D341Med (cell line): ENCODE data around the gene IL17C.

Experiments used
- DNase-seq: peaks from one replicate; pipeline ENCODE4 v3.0.0; 2012; ENCODE audit warnings: low spot score

Gene IL17C

DNA sequence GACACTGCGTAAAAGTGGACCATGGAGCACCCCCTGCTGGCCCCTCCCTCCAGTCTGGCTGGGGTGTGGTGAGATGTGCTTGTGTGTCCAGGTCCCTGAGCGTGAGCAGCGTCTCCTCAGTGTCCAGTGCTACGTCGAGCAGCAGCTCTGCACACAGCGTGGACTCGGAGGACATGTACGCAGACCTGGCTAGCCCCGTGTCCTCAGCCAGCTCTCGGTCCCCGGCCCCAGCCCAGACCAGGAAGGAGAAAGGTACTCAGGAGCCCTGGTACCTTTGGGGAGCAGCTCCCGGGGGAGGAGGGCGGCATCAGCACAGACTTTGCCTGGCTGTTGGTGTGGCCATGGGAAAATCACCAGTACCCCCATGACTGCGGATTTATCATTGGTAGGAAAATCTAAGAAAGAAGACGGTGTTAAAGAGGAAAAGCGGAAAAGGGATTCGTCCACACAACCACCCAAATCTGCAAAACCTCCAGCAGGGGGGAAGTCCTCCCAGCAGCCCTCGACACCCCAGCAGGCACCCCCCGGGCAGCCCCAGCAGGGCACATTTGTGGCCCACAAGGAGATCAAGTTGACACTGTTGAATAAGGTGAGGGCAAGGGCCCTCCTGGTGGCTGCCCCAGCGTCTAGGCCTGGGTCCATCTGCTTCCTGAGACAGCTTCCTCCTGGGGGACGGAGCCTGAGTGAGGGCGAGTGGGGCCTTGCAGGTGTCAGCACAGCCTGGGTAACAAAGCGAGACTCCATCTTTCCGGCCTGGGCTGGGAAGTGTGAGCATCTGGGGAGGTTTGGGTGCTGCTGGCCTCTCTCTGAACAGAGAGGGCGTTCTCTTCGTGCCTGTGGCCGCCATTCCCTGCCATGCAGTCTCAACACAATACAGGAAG, 10.6 kb upstream of the IL17C start:
- no peak for DNase-seq

DNA sequence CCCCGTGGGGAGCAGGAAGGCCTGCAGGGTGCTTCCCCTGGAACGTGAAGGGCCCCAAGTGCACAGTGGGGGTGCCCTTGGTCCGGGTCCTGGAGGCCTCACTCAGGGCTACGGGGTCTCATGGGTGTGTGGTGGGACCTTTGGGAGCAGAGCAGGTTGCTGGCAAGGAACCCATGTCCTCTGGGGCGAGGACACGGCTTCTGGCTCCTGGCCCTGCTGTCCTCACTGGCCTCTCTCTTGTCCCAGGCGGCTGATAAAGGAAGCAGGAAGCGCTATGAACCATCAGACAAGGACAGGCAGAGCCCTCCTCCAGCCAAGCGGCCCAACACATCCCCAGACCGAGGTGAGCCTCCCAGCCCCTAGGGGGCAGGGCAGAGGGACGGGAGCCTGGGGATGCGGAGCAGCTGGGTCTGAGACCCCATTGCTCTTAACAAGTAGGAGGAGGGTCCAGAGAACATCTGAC, 9.8 kb upstream of the IL17C start:
- DNase-seq, result peak; percentile 75

DNA sequence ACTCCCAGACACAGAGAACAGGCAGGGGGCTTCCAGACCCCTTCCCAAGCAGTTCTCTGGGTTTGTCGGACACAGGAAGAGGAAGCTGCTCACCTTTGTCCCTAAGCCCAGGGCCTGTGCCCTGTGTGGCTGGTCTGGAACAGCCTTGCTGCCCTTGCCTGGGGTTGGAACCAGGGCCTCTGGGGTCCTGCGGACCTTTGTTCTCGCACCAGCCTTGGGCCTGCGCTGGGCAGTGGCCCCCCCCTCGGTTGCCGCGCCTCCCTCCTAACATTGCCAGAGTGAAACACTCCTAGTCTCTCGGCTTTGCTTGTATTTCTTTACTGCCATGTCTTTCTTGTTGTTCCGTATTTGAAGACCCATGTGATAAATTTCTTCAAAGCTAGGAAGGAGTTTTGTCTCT, 8.5 kb upstream of the IL17C start:
- DNase-seq, result no peak

DNA sequence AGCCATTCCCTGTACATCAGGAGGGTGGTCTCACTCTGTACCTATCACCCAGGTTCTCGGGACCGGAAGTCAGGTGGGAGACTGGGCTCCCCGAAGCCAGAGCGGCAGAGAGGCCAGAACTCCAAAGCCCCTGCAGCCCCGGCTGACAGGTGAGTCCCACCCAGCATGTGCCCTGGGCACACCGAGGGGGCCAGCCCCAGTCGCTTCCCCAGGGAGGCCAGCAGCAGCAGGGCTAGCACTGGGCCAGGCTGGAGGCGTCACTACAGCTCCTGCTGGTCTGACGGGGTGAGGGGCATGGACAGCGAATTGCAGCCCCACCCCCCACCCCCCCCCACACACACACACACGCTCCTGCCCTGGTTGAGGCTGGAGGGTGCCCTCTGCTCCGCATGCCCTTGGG, 7.9 kb upstream of the IL17C start:
- DNase-seq, result no peak

GRCh38 chr16:88630941-88631340, 7.4 kb upstream of the IL17C start:
- no peak for DNase-seq

DNA sequence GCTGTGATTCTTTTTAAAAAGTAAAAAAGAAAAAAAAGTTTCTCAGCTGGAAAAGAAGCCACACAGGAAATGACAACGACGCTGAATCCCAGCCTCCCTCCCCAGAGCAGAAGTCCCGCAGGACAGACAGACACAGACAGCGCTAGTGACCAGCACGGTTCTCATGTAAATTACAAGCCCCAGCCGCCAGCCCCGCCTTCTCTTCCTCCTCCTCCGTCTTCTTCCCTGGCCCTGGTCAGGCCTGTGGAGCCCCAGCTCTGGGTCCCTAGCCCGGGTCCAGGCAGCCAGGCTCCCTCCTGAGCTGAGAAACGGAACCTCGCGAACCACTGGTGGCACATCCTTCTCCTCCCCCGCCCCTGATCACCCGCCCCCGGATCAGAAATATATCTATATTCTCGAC, 7.0 kb upstream of the IL17C start:
- no peak for DNase-seq

DNA sequence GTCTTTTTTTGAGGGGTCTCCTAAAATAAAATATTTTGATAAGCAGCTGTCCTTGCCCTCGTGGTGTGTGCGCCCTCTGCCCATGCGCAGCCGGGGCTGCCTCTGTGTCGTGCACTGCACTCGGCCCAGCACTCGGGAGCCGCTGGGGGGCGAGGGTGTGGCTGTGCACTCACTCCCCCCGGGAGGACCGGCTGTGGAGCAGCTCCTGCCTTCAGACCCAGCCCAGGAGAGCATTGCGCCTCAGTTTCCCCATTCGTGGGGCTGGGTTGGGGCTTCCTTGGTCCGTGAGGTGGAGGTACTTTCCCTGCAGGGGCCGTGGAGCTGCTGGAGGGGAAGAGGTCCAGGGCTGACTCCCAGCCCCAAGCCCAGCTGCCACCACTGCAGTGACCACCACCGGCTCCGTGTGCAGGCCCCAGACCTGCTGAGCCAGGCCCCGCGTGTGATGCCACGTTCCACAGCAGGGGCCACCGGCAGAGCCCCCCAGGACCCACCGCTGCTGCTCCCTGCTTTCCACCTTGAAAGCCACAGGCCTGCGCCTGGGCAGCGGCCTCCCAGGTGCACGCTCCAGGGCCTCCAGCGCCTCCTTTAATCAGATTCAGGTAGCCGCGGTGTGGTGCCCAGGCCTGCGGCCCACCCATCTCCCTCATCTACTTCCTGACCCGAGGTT, 6.3 kb upstream of the IL17C start:
- DNase-seq, result no peak

GRCh38 chr16:88632587-88632930, 5.8 kb upstream of the IL17C start:
- no peak for DNase-seq

DNA sequence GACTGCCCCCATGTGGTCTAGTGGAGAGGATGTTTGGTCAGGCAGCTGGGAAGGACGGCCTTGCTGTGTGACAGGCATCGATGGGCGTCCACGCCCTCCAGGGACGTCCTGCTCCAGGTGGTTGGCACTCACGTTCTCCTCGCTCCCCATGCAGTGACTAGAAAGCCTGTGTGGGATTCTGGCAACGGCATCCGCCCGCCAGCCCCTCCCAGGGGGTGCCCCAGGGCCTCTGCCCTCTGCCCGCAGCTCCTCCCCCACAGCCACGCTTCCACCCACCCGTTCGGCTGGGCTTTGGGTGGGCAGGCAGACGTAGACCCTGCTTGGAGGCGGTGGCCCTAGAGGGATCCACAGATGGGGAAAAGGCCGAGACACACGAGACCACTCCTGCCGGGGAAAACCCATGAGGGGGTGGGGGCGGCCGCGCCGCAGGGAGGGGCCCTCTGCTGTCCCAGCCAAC, 4.7 kb upstream of the IL17C start:
- DNase-seq, result no peak

- DNase-seq, result no peak
Measured at GRCh38 chr16:88634141-88634993, 4.0 kb upstream of the IL17C start.

DNA sequence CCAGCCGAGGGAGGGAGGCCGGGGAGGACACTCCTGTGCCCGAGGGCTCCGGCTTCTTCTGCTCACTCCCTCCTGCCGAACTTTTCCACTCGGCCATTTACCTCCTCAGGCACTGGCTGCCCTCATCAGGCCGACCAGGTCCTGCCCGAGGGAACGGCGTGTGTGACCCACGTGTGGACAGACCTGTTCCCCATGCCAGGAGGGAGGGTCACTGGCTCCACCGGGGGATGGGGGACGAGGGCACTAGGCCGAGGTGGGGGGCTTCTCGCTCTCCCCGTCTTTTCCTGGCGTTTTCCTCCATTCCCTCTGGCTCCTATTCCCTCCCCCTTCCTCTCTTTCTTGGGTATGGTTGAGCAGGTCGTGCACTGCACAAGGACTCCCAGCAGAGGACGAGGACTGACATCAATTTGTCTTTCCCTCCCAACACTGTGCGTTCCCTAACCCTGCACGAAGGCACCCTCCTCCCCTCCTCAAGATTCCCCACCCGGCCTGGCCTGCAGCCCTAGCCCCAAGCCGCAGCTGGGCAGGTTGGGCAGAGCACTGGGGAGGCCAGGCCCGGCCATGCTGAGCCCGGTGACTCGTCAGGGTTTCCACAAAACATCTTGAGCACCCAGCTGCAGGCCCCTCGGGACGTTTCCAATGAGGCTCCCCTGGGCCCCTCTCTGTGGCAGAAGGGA, 3.2 kb upstream of the IL17C start:
- no peak for DNase-seq

- no peak for DNase-seq
Measured at GRCh38 chr16:88635671-88636319, 2.6 kb upstream of the IL17C start.

DNA sequence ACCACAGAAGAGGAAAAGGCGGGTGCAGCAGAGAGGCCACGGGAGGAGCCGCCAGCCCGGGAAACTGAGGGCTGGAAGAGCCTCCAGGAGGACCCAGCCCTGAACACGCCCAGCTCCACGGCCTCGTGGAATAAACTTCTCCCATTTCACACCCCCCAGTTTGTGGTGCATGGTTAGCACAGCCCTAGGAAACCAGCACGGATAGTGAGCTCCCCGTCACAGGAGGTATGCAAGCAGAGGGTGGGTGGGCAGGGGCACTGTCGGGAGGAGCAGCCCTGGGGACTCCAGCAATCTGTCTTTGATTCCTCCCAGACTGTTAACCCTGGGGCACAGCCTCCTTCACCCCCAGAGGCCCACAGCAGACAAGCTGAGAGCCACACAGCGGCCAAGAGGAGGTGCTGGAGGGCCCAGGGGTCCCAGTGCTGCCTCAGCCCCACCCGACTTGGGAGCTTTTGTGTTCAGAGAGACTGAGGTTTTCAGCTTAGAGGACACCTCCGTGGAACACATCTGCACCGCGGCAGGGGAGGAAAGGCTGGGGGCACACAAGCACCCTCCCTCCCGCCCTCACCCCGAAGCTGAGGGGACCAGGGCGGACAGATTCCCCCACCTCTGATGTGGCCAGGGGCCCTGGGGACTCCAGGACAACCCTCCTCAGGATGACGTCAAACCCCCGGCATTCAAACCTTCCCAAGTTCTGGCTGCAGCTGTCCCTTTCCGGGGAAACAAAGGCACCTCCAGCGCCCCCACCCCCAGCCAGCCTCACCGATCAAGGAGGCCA, 1.7 kb upstream of the IL17C start:
- no peak for DNase-seq

GRCh38 chr16:88639231-88640038, 1.1 kb downstream of the IL17C start:
- no peak for DNase-seq

GRCh38 chr16:88640039-88640495, 1.7 kb downstream of the IL17C start:
- no peak for DNase-seq

DNA sequence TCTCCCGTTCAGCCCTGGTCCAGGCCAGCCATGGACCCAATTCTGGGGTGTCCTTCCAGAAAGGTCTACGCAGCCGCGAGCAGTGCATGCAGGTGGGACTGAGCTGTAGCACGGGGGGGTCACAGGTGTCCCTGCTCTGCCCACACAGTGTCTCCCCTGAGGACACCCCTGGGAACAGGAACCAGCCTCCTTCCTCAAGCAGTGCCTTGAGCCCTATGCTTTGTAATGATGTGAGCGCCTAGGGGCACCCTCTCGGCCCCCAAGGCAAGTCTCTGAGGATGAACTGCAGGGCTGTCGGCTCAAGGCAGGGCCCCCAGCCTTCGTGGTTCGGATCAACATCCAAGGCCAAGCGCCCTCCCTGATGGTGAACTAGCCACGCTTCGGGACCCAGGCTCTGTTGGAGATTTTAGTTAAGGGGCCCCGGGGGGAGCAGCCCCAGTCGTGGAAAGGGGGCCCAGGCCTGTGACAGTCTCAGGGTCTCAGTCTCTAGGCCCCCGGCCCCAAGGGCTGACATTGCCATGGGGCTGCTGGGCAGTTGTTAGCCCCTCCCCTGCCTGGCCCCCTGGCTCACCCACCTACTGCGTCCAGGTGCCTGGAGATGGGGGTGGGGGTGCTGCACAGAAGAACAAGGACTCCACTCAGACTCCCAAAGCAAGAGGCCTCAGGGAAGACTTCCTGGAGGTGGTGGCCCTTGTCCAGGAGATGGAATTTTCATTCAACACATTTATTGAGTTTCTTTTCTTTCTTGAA, 2.3 kb downstream of the IL17C start:
- no peak for DNase-seq

DNA sequence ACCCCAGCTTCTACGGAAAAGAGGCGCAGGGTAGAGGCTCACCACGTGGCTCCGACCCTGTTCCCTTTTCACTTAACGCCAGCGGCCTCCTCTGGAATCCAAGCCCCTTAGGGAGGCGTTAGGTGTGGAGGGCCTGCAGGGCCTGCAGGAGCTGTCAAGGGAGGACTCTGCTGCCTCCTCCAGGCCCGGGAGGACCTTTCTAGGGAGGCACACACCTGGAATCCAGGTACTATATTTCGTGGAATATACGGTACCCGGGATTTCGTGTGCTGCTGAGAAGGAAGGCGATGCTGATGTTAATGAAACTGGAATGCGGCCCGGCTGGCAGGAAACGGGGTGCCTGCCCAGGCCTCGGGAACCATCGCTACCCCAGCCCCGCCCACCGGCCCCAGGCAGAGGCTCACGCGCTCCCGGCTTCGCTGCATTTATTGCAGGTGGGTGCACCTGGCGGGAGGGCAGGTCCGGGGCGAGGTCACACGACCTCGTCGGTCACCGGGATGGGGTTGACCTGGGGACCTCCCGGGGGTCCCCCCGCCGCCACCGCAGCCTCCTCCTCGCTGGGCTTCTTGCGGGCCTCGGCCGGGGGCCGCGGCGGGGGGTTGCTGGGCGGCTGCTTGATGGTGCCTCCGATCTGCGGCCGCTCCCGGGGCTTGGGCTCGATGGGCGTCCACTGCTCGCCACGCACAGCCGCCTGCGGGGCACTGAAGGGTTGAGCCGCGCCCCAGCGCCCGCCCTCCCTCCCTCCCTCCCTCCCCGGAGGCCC, 4.7 kb downstream of the IL17C start:
- no peak for DNase-seq

GRCh38 chr16:88643644-88643932, 5.2 kb downstream of the IL17C start:
- DNase-seq, result no peak
